HG03025 (cell line): ENCODE measurements around the gene SBF2.

Experiments used
- ATAC-seq: cut with Tn5 transposase; IDR thresholded peaks from one replicate; pipeline ENCODE4 v1.9.1; 2021; ENCODE audit warnings: mild to moderate bottlenecking, moderate library complexity; ENCODE audit not compliant: unreplicated experiment, low FRiP score

The SBF2 gene

GRCh38 chr11:9797300-9797699 lies 496.7 kb downstream of the SBF2 start:
- ATAC-seq: no peak

- no peak for ATAC-seq
Observed at GRCh38 chr11:9796854-9797253, 497.2 kb downstream of the SBF2 start.

GRCh38 chr11:9796266-9796665 lies 497.8 kb downstream of the SBF2 start:
- ATAC-seq: no peak

- no peak for ATAC-seq
Observed at GRCh38 chr11:9790703-9791102, 503.3 kb downstream of the SBF2 start.

GRCh38 chr11:9789910-9790309 lies 504.1 kb downstream of the SBF2 start:
- no peak for ATAC-seq

- no peak for ATAC-seq
Observed at GRCh38 chr11:9787981-9788521, 506.0 kb downstream of the SBF2 start.

- no peak for ATAC-seq
Observed at GRCh38 chr11:9787260-9787659, 506.8 kb downstream of the SBF2 start.

- no peak for ATAC-seq
Observed at GRCh38 chr11:9784602-9785315, 509.3 kb downstream of the SBF2 start.

GRCh38 chr11:9783986-9784385 lies 510.0 kb downstream of the SBF2 start:
- ATAC-seq: no peak

GRCh38 chr11:9780929-9781328 lies 513.1 kb downstream of the SBF2 start:
- no peak for ATAC-seq

- no peak for ATAC-seq
Observed at GRCh38 chr11:9777525-9777924, 516.5 kb downstream of the SBF2 start.

GRCh38 chr11:9777066-9777465 lies 517.0 kb downstream of the SBF2 start:
- no peak for ATAC-seq

GRCh38 chr11:9776203-9776602 lies 517.8 kb downstream of the SBF2 start:
- ATAC-seq: no peak

- ATAC-seq: no peak
Observed at GRCh38 chr11:9775398-9775779, 518.6 kb downstream of the SBF2 start.

- ATAC-seq: no peak
Observed at GRCh38 chr11:9774591-9775397, 519.2 kb downstream of the SBF2 start.

GRCh38 chr11:9774109-9774508 lies 519.9 kb downstream of the SBF2 start:
- ATAC-seq: no peak

GRCh38 chr11:9773524-9773923 lies 520.5 kb downstream of the SBF2 start:
- ATAC-seq: no peak

- ATAC-seq: no peak
Observed at GRCh38 chr11:9772218-9772617, 521.8 kb downstream of the SBF2 start.

- ATAC-seq: no peak
Observed at GRCh38 chr11:9771071-9771511, 522.9 kb downstream of the SBF2 start.

GRCh38 chr11:9769621-9770020 lies 524.4 kb downstream of the SBF2 start:
- no peak for ATAC-seq

GRCh38 chr11:9765320-9766101 lies 528.5 kb downstream of the SBF2 start:
- no peak for ATAC-seq
